Thoracic aorta (tissue), 2 donors: ENCODE results near the gene FTO. TPM values are rescaled to one million over a fixed set of nuclear protein-coding genes. Genes with fewer than 3 reads are reported as not detected.

Experiments used
- ATAC-seq: fragments of 150-250 bp; one replicate; pipeline ENCODE4 v1.8.0; 2017; ENCODE audit warnings: low read depth; ENCODE audit not compliant: insufficient number of reproducible peaks, low FRiP score
- DNase-seq: peaks from one replicate; pipeline ENCODE4 v3.0.0-alpha.2; 2020; ENCODE audit warnings: low spot score
- H3K27ac ChIP-seq, 2 donors: fragments of 200-600 bp; sonication (generic); 1 replicate in 1 of 2; 2 replicates in 1 of 2; pipeline ENCODE4 v1.5.1; 2016; ENCODE audit warnings: mild to moderate bottlenecking in 2 of 2, moderate library complexity in 2 of 2
- H3K27me3 ChIP-seq: fragments of 200-600 bp; sonication (generic); replicated peaks from 2 replicates; pipeline ENCODE4 v1.6.0; 2016; ENCODE audit warnings: mild to moderate bottlenecking; ENCODE audit not compliant: insufficient read depth
- H3K36me3 ChIP-seq: fragments of 200-600 bp; sonication (generic); one replicate; pipeline ENCODE4 v1.5.1; 2016
- H3K4me1 ChIP-seq, 2 donors: fragments of 200-600 bp; sonication (generic); 1 replicate in 1 of 2; 2 replicates in 1 of 2; pipeline versions ENCODE4 v1.5.1 to v1.6.0; 2016; ENCODE audit warnings: low read depth in 2 of 2, mild to moderate bottlenecking in 1 of 2; ENCODE audit not compliant: control insufficient read depth in 1 of 2
- H3K4me3 ChIP-seq: fragments of 200-600 bp; sonication (generic); 2 replicates; pipeline ENCODE4 v1.5.1; 2016; ENCODE audit warnings: mild to moderate bottlenecking
- H3K9me3 ChIP-seq: fragments of 200-600 bp; sonication (generic); 2 replicates; pipeline ENCODE4 v1.5.1; 2016
- total RNA-seq, 2 donors: library from RNA; depleted of rRNA; stranded (reverse); fragments of >200 nt; gene quantifications; one replicate each; pipeline versions ENCODE4 v1.1.0 to v1.2.3, GENCODE V29; 2016
- TF ChIP-seq, protein P1 (sequence below): fragments of 200-600 bp; sonication (generic); IDR thresholded peaks from one replicate; pipeline ENCODE4 v1.5.1; 2019; ENCODE audit warnings: antibody characterized with exemption

FTO gene
- total RNA-seq, 2 donors from 2014 or later: 99.6 to 103 TPM

DNA sequence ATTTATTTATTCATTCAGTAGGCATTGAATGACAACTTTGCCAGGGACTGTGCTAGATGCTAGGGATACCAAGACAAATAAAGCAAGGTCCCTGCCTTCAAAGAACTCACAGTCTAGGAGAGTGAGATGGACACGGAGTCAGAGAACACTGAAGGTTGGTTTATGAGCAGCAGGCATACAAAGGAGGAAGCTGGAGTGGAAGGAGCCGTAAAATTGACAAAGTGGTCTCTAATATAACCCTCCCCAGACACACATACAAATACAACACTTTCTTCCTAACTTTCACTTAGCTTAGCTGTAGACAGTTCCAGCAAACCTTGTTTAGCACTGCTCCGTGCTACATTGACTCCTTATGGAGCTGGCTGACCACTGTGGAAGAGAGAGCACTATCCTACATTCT, 353.0 kb downstream of the FTO start:
- DNase-seq: no peak

DNA sequence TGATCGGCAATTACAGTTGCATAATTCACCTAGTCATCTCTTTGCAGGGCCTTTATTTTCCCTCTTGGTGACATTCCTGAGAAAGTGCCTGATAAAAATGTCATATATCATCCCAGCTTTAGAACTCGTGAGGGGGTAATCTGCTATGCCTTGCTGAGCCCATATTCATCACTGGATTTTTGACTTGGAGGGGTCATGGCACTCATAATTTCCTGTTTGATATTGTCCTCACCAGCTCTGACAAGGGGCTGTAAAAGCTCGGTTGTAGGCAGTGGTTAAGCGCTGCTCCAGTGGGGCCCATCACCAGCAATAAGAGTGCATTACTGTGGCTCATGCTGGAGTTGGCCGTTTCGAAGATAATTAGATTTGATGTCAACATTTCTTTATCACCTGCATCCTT, 355.4 kb downstream of the FTO start:
- no peak for DNase-seq
- Histone ChIP-seq H3K27ac (no peak overlapping the region), H3K4me1 (no peaks in the 10 kb centered on the region), H3K4me3 (no peak overlapping the region), H3K9me3 (no peaks in the 10 kb centered on the region), H3K27me3 (no peaks in the 10 kb centered on the region), H3K36me3 (no peaks in the 10 kb centered on the region)
- ATAC-seq: no peak
- TF ChIP-seq, protein P1, sequence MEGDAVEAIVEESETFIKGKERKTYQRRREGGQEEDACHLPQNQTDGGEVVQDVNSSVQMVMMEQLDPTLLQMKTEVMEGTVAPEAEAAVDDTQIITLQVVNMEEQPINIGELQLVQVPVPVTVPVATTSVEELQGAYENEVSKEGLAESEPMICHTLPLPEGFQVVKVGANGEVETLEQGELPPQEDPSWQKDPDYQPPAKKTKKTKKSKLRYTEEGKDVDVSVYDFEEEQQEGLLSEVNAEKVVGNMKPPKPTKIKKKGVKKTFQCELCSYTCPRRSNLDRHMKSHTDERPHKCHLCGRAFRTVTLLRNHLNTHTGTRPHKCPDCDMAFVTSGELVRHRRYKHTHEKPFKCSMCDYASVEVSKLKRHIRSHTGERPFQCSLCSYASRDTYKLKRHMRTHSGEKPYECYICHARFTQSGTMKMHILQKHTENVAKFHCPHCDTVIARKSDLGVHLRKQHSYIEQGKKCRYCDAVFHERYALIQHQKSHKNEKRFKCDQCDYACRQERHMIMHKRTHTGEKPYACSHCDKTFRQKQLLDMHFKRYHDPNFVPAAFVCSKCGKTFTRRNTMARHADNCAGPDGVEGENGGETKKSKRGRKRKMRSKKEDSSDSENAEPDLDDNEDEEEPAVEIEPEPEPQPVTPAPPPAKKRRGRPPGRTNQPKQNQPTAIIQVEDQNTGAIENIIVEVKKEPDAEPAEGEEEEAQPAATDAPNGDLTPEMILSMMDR: no peak

More for the DNA sequence above, 353.0 kb downstream of the FTO start:
- no peaks in the 10 kb centered on the region for H3K4me1 ChIP-seq
- no peaks in the 10 kb centered on the region for H3K36me3 ChIP-seq
- TF ChIP-seq, protein P1: no peak
- H3K27ac ChIP-seq: no peak overlapping the region
- no peaks in the 10 kb centered on the region for H3K27me3 ChIP-seq
- no peak for ATAC-seq
- H3K4me3 ChIP-seq: no peak overlapping the region
- no peaks in the 10 kb centered on the region for H3K9me3 ChIP-seq

DNA sequence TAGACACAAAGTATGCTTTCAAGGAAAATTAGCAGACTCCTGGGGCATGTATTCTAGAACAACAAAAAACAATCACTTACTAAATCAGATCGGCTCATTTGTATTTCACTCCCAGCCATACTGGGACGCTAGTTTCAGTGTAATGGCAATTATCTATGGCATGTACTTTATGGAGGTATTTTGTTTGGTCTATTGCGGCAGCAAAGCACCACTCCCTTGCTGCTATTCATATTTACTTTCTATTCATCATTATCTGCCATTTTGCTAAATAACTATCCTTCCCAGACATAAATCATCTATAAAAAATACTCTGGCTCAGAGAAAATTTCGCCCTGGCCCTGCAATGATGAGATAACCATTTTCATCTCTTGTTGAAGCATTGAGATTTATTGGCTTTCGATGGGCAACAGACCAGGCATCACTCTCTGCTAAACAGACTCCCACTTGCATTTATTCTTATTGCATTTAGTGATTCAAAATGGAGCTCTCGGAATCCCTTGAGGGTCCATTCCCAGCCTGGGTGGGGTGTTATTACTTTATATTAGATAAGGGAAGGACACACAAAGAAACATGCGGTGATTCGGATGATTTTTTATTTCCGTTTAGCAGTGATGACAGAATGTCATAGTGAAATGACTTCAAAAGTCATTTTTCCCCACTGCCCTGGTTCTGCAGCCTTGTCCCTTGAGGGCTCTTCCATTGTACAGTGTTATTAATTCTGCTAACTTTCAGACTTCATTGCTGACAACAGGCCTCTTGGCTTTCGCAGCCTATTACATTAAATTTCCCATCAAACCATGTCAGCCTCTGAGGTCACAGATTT, 356.9 kb downstream of the FTO start:
- ATAC-seq: no peak
- Histone ChIP-seq H3K27me3 (no peaks in the 10 kb centered on the region), H3K27ac (no peak overlapping the region), H3K4me3 (no peak overlapping the region), H3K4me1 (no peaks in the 10 kb centered on the region), H3K9me3 (no peaks in the 10 kb centered on the region), H3K36me3 (no peaks in the 10 kb centered on the region)
- no peak for DNase-seq
- TF ChIP-seq, protein P1: no peak

DNA sequence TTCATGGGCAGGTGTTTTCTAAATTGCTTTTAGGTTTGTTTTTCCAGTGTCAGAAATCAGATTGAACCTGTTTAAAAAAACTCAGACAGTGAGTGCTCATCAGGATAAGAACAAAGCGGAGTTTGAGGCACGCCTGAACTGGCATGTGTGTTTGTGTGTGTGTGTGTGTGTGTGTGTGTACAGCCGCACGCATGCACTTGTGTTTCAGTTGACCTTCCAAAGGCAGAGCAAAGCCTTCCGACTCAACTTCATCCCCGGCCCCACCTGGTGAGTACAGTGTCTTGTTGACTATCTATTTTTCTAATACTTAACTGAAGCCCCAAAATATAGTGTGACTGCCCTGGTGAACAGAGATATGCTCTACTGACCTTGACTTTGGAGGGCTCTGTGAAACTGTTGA, 357.5 kb downstream of the FTO start:
- TF ChIP-seq, protein P1: no peak
- Histone ChIP-seq H3K9me3 (no peaks in the 10 kb centered on the region), H3K4me1 (peaks cover 0 to 4% of the 10 kb centered on the region in 2 donors), H3K27ac (no peak overlapping the region), H3K36me3 (no peaks in the 10 kb centered on the region), H3K27me3 (no peaks in the 10 kb centered on the region), H3K4me3 (no peak overlapping the region)
- DNase-seq (no peak), ATAC-seq (no peak)

DNA sequence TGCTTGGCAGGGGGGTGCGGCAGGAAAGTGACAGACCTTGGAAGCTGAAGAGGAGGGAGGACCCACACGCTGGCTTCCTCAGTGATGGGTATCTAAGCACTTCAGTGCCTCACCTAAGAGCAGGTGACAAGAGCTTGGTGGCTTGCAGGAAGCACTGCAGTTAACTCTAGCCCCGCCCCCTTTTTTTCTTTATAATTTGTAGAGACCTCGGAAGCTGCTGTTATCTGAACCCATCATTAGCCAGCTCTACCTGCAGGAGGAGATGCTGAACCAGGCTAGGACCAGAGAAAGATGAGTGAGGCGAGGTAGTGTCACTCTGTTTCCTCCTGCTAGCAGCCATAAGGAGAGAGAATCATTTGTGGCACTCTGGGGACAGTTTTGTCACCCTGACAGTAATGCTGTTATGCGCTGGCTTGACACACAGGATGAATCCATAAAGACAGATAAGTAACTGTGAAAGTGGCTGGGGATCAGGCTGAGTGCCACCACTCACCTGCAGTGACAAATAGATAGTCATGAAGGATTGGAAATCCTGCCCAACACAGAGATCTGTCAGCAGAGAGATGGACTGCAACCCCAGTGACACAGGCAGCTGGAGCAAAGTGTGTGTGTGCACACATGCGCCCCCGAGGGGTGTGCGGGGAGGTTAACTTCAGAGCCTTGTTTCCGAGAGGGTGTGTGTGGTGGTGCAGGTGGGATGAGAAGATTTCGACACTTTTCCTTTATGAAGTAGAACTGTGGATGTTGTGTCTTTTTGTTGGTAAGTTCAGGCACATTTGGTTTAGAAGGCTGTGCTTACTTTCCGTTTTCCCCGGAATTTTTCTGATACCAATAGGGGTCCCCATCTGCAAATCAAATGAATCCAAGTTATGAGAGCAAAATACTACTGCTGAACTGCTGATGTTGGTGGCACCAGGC, 358.7 kb downstream of the FTO start:
- Histone ChIP-seq H3K36me3 (no peaks in the 10 kb centered on the region), H3K9me3 (no peaks in the 10 kb centered on the region), H3K27ac (no peak overlapping the region), H3K4me1 (peaks cover 0 to 6% of the 10 kb centered on the region in 2 donors), H3K4me3 (no peak overlapping the region), H3K27me3 (no peaks in the 10 kb centered on the region)
- ATAC-seq (no peak), DNase-seq (no peak)
- TF ChIP-seq, protein P1: no peak
